Right lobe of liver (tissue), 6 donors: ENCODE results near the gene PHETA1. TPM values are rescaled to one million over a fixed set of nuclear protein-coding genes. Genes with fewer than 3 reads are reported as not detected.

Source experiments
- ATAC-seq, 4 donors: fragments of 200-7000 bp; cut with Tn5 transposase; one replicate each; pipeline ENCODE4 v1.9.1; 2020; ENCODE audit warnings: mild to moderate bottlenecking in 4 of 4, moderate library complexity in 4 of 4
- DNase-seq, 3 donors: peaks; one replicate each; pipeline ENCODE4 v3.0.0-alpha.2; 2020
- H3K27ac ChIP-seq, 3 donors: fragments of 200-600 bp; one replicate each; pipeline ENCODE4 v1.8.0; 2022
- H3K27me3 ChIP-seq, 2 donors: fragments of 200-600 bp; one replicate each; pipeline ENCODE4 v1.8.0; 2022
- H3K36me3 ChIP-seq, 4 donors: fragments of 200-600 bp; sonication (generic) in 1 of 4; one replicate each; pipeline versions ENCODE4 v1.5.1 to v1.8.0; 2017 to 2022; ENCODE audit warnings: control low read depth in 1 of 4
- H3K4me1 ChIP-seq, 4 donors: fragments of 200-600 bp; sonication (generic) in 1 of 4; one replicate each; pipeline versions ENCODE4 v1.5.1 to v1.8.0; 2017 to 2022; ENCODE audit warnings: control low read depth in 1 of 4
- H3K4me3 ChIP-seq, 3 donors: fragments of 200-600 bp; one replicate each; pipeline ENCODE4 v1.8.0; 2022
- H3K9me3 ChIP-seq, 4 donors: fragments of 200-600 bp; sonication (generic) in 1 of 4; one replicate each; pipeline versions ENCODE4 v1.5.1 to v1.8.0; 2017 to 2022; ENCODE audit warnings: control low read depth in 1 of 4
- POLR2A ChIP-seq: fragments of 450-650 bp; IDR thresholded peaks from one replicate; pipeline ENCODE4 v1.6.1; 2017; ENCODE audit warnings: antibody characterized with exemption, mild to moderate bottlenecking
- WGBS: methylation state at CpG from one replicate; pipeline ENCODE4 v1.1.6; 2018; ENCODE audit warnings: low coverage, low lambda C conversion rate; ENCODE audit not compliant: insufficient coverage; ENCODE audit errors: missing lambda C conversion rate; 5-methylcytosine and 5-hydroxymethylcytosine counted together
- intact Hi-C, 2 donors: fragments of 100-400 bp; cut with DNase I; formaldehyde crosslinking; loops; one replicate each; pipeline versions ENCODE4 v1.11.2 to v1.14.1; 2022
- total RNA-seq, 6 experiments: library from RNA; depleted of rRNA in 2 of 6; stranded (reverse); fragments of >200 nt in 2 of 6; fragmentation: NEBNext Ultra II Directional in 3 of 6; extraction: Animal tissue kit (Norgen Biotek cat#: 25700) in 3 of 6; gene quantifications; one replicate each; pipeline versions ENCODE4 v1.1.0 to v1.2.4, GENCODE V29; 2016 to 2023
- TF ChIP-seq, protein P1 (sequence below), 4 donors: fragments of 200-600 bp in 3 of 4; fragments of 450-650 bp in 1 of 4; IDR thresholded peaks; one replicate each; pipeline versions ENCODE4 v1.5.1 to v1.8.0; 2016 to 2022; ENCODE audit warnings: antibody characterized with exemption in 4 of 4, mild to moderate bottlenecking in 2 of 4
- donor health status: DM: no; HTN: yes; CAD: no.
- donor health status: DM: no; HTN: no; CAD: no.
- donor health status: DM: no; HTN: no; CAD: no.
- donor health status: DM: no; HTN: yes; CAD: no.
- donor health status: DM: no; HTN: yes; CAD: no.

Gene PHETA1
- total RNA-seq, 6 experiments from 2014 or later, result 4.2 to 14.8 (median 7.0) TPM

DNA sequence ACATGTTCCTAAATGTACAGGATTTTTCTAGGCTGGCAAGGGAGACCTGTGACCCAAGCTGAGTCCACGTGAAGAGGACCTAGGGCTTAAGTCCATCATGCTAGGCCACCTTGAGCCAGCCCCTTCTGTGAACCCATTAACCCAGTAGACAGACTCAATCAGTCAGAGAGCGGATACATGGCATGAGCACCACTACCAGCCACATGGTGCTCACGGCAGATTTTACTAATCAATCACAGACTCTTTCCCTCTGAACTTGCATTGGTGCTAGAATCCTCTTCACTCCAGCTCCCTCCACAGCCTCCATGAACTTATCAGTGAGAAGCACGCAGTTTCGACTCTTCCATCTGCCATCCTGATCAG, 9.0 kb downstream of the PHETA1 start:
- 38% methylated on average over 3 of the region's 5 CpGs for WGBS
- Histone ChIP-seq H3K4me1 (peaks cover 0 to 33% (median 2%) of the 10 kb centered on the region in 4 donors), H3K27me3 (no peaks in the 10 kb centered on the region), H3K36me3 (no peaks in the 10 kb centered on the region), H3K9me3 (no peaks in the 10 kb centered on the region), H3K4me3 (no peak overlapping the region), H3K27ac (no peak overlapping the region)
- no peak for ATAC-seq
- no peak for DNase-seq
- no peak for TF ChIP-seq POLR2A
- TF ChIP-seq, protein P1, sequence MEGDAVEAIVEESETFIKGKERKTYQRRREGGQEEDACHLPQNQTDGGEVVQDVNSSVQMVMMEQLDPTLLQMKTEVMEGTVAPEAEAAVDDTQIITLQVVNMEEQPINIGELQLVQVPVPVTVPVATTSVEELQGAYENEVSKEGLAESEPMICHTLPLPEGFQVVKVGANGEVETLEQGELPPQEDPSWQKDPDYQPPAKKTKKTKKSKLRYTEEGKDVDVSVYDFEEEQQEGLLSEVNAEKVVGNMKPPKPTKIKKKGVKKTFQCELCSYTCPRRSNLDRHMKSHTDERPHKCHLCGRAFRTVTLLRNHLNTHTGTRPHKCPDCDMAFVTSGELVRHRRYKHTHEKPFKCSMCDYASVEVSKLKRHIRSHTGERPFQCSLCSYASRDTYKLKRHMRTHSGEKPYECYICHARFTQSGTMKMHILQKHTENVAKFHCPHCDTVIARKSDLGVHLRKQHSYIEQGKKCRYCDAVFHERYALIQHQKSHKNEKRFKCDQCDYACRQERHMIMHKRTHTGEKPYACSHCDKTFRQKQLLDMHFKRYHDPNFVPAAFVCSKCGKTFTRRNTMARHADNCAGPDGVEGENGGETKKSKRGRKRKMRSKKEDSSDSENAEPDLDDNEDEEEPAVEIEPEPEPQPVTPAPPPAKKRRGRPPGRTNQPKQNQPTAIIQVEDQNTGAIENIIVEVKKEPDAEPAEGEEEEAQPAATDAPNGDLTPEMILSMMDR (IDR thresholded peaks at IDR 0.05), result no peak
- intact Hi-C loops, result no loop called here

DNA sequence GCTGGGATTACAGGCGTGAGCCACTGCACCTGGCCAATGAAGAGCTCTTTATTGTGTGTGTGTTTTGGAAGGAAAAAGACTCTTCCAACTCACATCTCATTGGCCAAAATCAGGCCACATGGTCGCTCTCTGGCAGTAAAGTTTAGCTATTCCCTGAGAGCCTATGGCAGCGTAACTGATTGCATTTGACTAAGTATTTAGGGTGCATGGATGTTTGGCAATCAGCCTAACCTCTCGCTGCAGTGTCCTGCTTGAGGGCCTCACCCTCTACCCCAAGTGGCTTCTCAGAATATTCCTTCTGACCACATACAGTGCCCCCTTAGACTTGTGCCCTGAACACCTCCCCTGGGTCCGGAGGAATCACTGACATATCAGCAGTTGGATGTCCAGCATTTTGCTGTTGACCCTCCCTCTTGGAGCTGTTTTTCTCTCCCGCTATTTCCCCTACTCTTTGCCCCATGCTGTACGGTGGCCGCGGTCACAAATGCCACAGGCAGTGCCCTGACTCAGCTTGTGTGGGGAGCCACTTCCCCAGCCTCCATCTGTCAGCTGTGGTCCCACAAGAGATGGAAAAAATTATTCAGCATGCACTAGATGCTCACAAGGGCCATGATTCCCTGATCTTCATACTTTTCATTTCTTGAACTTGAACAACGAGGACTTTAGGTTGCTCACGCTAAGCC, 9.5 kb downstream of the PHETA1 start:
- Histone ChIP-seq H3K27ac (no peak overlapping the region), H3K36me3 (no peaks in the 10 kb centered on the region), H3K4me3 (no peak overlapping the region), H3K27me3 (no peaks in the 10 kb centered on the region), H3K4me1 (peaks cover 0 to 30% (median 2%) of the 10 kb centered on the region in 4 donors), H3K9me3 (no peaks in the 10 kb centered on the region)
- 63% methylated on average over 10 of the region's 11 CpGs for WGBS
- intact Hi-C loops, result no loop called here
- no peak for ATAC-seq
- DNase-seq, result no peak
- TF ChIP-seq, protein P1 (IDR thresholded peaks at IDR 0.05), result no peak
- TF ChIP-seq POLR2A, result no peak

DNA sequence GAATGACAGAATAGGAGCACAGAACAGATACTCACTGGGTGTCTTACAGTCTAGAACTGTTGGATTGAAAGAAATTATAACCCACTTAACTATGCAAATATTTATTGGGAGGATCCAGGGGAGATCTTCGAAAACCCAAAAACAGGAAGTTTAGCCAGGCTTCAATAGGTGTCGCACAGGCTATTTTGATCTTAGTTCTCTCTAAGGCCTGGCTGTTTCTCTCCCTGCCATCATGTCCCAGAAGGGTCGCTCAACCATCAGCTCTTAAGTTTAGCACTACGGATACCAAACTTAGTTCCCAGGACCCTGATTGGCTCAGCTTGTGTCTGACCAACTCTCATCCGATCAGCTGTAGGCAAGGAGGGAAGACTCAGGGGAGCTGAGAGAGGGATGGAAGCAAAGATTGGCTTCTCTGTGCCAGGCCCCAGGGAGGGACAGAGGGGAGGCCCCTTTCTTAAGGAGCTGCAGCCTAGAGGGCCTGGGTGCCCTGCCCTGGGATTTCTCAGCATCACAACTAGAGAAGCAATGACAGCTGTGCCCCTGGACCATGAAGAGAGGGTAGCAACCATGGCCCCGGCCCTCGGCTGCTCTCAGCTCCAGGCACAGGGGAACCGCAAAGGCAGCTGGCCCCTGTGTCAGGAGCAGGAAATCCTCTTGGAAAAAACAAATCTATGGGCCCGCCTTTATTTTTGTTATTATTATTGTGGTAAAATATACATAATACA, 13.5 kb downstream of the PHETA1 start:
- ATAC-seq, result peak in 1 of 4 donors; percentile 2
- H3K36me3 ChIP-seq, result no peaks in the 10 kb centered on the region
- no peak overlapping the region for H3K4me3 ChIP-seq
- 87% methylated on average over 5 of the region's 9 CpGs for whole genome bisulfite sequencing
- intact Hi-C loops, result no loop called here
- H3K27me3 ChIP-seq, result no peaks in the 10 kb centered on the region
- H3K4me1 ChIP-seq, result no peaks in the 10 kb centered on the region
- no peak overlapping the region for H3K27ac ChIP-seq
- H3K9me3 ChIP-seq, result no peaks in the 10 kb centered on the region
- DNase-seq, result no peak
- TF ChIP-seq, protein P1 (IDR thresholded peaks at IDR 0.05), result no peak
- no peak for TF ChIP-seq POLR2A

DNA sequence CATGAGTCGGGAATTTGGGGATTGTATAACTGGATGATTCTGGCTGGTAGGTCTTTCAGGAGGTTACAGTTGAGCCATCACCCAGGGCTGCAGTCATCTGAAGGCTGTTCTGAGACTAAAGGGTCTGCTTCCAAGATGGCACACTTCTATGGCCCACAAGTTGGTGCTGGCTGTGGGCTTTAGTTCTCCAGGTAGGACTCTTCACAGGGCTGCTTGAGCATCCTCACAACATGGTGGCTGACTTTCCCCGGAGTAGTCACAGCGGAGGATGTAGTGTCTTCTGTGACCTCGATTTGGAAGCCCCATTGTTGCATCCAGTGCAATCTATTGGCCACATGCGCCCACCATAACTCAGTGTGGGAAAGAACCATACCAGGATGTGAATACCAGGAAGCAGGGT, 14.4 kb downstream of the PHETA1 start:
- H3K27me3 ChIP-seq, result no peaks in the 10 kb centered on the region
- no peaks in the 10 kb centered on the region for H3K36me3 ChIP-seq
- no peaks in the 10 kb centered on the region for H3K9me3 ChIP-seq
- TF ChIP-seq, protein P1 (IDR thresholded peaks at IDR 0.05), result no peak
- TF ChIP-seq POLR2A, result no peak
- no peak overlapping the region for H3K4me3 ChIP-seq
- 84% methylated on average over 2 of the region's 5 CpGs for WGBS
- ATAC-seq, result no peak
- no peak for DNase-seq
- no peak overlapping the region for H3K27ac ChIP-seq
- no peaks in the 10 kb centered on the region for H3K4me1 ChIP-seq
- intact Hi-C loops, result no loop called here
